ENCODE results near the gene HNRNPC.

The HNRNPC gene

DNA sequence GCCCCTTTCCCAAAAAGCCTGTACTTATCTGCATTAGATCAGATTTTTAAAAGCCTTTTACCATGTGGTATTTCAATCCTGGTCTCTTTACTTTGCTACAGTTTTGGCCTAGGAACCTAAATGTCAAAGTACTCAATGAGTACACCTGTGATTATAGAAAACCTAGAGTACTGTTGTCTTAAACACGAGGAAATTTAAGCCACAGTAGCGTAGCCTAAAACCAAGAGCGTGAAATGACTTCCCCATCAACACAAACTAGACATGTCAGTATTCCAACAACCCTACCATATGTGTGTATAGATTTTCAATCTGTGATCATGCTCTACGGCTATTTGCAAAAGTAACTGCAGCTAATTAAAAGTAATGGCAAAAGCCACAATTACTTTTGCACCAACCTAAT, 60.7 kb downstream of the HNRNPC start:
- no peak for DNase-seq

DNA sequence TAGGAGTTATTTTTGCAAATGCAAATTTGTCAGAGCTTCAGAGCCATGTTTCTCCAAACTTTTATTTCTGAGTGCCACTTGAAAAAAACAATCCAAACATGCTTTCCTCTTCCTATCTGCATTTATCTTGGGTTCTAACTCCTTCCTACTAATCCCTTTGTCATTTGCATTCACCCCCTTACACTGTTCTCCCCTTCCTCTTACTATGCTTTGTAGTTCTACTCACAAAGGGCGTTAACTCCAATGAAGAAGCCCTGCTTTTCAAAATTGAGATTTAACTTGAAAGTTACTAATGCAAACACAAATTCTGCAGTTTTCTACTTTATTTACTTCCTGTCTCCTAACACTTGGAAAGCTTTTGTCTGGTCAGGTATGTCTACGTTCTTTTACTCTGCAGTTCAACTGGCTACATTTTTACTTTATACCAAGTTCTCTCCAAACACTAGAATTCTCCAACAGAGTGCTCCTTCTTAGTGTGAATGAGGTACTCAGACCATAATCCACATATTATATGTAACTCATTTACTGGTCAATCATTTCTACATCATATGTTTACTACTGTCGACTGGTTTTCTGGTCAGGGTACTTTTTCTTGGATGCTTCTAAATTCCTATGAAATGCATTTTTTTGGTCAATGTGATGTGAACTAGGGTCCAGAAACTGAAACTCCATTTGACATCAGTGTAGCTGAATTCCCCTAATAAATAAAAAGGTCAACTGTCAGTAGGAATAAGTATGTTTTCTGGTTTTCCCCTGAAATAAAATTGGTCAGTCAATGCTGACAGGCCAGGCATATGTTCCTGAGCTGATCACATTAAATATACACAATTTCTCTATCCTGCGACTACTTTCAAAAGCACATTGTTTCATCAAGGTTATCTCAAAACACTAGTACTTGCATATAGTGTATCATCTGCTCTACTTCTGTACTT, 62.2 kb downstream of the HNRNPC start:
- no peak for DNase-seq

DNA sequence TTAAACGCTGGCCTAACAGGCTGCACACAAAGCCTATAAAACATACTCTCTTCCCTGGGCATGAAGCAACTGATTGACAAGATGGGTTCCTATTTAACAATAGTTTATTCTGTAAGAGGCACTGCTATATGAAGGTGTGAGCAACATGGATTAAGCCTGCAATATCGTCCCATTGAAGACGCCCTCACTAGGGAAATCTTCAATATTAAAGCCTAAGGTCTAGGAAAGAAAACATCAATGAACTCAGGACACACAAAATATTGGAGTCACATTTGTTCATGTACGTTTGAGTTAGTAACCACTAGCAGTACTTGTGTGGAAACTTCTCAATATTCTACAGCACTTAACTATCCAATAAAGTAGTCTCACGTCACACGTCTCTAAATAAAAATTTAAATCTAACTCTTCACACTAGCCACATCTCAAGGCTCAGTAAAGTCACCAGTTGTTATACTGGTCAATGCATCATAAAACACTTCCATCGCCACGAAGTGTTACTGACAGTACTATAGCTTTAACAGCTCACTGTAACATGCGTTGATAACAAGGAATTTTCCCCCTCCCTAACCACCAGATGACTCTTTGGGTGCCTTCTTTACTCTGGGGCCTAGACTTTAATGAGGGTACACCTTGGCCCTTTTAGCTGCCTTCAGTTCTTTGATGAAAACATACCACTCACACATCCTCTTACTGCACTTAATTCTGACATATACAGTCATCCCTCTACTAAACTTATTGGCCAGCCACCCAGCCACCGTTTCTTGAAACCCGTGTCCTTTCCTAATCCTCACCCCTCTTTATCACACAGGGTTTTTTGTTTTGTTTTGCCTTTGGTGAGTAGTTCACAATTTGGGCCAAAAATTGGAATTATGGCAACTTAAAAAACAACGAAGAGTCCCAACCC, 63.3 kb downstream of the HNRNPC start:
- DNase-seq: no peak

DNA sequence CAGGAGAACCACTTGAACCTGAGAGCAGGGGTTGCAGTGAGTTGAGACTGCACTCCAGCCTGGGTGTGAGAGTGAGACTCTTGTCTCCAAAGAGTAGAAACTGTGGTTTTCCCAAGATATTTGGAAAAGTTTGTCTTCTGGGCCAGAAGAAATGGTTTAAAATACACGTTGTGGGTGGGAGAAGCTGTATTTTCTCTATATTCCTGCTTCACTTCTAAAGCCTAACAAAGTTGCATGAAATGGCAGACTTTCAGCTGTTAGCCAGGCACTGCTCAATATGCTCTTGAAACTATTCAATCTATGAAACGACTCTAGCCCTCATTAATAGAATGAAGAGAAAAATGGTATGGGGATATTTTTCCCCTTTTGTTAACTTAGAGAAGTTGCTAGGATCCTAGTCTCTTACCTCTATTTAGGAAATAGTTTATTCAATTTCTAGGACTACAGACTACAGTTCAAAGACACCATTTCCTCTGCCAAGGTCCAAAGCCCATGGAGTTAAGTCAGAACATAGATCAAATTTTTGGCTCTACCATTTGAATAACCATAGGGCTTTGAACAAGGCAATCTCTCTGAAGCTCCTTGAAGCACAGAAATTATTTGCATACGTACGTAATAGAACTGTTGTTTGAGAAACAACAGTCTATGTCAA, 64.1 kb downstream of the HNRNPC start:
- DNase-seq: no peak

DNA sequence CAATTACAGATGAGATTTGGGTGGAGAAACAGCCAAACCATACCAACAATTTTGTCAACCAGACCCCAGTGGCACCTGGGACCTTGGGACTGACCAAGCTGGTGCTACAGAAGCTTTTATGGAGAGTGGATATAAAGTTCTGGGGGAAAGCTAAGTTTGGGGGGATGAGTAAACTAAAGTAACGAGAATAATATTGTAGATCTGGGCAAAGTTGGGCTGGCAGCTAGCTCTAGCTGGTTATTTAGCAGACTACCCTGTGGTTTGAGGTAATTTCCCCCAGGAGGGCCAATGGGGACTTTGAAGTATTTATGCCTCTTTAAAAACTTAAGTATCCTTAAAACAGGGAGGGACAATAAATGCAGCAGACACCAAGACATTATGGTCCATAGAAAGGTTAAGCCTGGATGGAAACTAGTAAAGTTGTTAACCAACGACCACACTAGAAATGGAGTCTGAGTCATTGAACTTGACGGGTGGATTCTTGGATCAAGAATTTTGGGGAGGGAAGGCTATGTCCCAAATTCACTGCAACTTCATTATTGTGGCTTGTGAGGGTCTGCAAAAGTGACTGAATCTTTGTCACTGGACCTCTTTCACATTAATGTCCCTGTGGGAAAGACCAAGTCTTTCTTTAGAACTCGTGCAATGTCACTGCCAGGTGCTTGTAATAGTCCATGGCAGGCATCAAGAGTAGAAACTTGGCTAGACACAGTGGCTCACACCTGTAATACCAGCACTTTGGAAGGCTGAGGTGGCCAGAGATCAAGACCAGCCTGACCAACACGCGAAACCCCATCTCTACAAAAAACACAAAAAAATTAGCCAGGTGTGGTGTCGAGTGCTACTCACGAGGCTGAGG, 64.8 kb downstream of the HNRNPC start:
- no peak for DNase-seq

DNA sequence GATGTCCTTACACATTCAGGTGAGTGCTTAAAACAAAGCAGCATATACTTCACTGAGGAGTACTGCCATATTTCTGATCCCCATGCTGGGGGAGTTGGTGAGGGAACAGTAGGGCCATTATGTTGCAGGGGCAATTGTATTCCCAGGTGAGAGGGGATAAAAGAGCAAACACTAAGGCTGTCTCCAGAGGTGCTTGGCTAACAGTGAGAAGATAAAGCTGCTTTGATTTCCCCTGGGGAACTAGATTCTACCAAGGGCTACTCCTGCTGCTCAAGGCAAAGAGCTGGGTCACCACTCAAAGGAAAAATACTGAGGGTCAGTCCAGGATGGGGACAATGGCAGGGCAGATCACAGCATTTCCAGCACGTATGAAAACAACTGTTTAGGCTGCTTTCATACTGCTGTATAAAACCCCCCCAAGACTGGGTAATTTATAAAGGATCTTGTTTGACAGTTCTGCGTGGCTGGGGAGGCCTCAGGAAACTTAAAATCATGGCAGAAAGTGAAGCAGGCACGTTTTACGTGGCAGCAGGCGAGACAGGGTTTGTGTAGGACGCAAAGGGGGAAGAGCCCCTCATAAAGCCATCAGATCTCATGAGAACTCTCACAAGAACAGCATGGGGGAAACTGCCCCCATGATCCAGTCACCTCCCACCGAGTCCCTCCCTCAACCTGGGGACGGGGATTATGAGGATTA, 65.6 kb downstream of the HNRNPC start:
- DNase-seq: no peak

DNA sequence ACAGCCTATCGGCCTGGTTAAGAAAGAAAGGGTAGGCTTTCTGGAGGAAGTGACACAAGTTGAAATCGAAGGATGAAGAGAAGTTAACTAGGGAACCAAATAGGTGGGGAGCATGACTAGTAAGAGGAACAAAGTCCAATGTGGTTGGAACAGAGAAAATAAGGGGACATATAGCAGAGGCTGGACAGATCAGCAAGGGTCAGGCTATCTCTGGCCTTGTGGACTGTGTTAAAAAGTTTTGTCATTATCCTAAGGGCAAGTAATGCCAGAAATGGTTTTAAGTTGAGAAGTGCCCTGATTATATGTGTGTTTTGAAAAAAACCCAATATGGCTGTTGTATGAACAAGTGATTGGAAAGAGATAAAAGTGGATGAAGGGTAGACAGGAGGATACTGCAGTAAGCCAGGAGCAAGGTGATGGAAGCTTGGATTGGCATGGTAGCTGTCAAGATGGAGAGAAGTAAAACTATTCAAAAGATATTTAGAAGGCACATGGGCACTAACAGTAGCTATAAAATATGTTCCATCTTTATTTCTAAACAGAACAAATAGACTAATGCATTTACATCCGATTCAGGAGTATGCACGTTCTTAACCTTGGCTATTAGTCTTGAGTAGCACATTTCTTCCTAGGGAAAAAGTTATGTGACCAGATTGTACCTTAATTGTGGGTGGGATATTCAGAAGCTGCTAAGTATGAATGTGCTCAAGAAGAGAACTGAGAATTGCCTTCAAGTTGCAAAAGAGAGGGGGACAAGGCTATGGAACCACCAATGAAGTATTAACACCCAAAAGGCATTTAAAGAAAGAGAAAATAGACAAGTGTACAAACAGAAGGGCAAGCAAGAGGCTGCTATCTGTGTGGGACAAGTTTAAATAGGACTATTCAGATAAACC, 66.5 kb downstream of the HNRNPC start:
- no peak for DNase-seq

DNA sequence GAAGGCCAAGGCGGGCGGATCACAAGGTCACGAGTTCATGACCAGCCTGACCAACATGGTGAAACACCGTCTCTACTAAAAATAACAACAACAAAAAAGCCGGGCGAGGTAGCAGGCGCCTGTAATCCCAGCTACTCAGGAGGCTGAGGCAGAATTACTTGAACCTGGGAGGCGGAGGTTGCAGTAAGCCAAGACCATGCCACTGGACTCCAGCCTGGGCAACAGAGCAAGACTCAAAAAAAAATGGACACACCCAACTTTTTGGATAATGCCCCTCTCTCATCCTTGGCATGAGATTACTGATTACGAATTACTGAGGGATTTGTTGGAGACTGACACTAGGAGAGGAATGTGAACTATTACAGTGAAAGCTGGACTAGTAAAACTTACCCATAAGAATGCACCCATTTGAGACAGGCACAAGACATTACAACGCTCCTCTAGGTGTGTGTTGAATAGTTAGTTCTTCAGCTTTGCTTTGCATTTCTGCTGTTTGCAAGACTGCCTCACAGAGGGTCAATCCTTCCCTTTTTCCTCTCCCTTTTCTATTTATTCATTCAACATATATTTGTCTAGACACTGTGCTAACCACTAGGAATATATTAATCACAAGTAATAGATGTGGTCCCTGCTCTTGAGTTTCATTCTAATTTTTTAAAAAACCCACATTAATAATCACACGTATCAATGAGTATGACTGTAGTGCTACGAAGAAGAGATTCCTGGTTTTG, 67.3 kb downstream of the HNRNPC start:
- no peak for DNase-seq

DNA sequence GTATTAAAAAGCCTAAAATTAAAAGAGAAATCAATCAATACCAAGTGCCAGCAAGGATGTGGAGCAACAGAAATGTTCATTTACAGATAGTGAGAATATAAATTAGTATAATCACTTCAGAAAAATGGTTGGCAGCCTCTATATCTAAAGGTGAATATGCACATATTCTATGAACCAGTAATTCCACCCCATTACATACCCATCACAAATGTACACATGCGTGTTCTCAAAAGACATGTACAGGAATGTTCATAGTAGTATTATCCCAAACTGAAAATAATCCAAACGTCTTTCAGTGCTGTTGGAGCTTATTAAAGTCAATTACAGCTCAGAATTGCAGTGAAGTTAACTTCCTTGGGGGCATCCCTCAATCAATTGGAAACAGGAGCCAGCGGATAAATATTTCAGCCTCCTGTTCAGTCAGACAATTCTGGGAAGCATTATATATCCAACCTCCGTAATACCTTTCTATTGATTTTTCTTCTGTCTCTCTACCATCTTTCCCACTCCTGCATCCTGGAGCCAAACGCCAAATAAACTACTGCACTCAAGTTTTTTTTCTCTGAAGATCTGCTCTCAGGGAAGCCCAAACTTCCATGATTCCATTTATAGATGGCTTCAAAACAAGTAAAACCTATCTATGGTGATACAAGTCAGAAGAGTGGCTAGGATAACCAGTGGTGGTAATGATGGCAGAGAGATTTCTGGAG, 68.3 kb downstream of the HNRNPC start:
- no peak for DNase-seq

DNA sequence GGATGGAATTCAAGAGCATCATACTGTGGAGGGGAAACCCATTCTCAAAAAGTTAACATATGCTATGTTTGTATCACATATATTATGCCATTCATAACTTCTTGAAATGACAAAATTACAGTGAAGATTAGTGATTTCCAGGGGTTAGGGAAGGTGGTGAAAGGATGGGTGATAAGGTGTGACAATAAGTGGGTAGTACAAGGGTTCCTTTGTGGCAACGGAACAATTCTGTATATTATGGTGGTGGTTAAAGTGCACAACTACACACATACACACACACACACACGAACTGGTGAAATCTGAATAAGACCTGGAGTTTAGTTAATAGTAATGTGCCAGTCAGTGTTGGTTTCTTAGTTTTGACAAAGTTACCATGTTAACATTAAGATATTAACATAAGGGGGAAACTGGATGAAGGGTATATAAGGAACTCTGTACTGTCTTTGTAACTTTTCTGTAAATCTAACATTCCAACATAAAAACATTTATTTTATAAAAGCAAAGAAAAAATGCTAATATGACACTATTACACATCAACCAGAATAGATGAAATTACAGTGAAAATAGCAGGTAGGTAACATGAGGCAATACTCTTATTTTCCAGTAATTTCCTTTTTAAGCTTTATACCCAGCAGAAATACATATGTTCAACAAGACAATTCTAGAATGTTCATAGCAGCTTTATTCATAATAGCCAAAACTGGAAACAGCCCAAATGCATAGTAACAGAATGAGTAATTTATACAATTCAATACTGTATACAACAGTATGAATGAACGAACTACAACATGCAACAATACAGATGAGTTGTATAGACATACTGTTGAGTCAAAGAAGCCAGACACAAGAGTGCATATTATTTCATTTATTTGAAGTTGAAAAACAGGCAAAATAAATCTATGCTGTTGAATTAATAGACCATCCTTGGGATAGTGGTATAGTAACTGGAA, 69.4 kb downstream of the HNRNPC start:
- DNase-seq: no peak

DNA sequence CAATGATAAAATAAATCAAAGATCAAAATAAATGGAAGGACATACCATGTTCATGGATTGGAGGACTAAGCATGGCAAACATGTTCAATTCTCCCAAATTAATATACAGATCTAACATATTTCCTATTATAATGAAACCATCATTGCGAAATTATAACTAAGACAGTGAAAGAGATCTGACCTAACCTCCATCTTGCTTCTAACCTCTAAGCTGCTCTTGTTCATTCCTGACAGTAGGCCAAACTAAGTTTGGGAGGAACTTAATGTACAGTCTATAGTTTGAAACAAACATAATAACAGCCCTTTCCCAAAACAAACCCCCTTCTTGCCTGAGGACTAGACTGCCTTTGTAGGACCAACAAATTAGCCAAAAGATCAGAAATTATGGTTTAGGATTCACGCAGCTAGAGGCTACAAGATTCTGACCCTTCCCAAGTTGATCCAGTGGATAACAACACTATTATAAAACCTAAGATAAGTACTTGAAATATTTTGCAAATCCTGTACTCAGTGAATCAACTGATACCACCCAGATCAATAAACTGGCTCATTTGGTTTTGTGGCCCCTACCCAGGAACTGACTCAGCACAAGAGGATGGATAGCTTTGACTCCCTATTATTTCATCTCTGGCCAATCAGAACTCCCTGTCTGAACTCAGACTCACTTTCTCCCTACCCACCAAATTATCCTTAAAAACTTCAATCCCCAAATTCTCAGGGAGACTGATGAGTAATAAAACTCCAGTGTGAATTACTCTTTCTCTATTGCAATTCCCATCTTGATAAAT, 71.6 kb downstream of the HNRNPC start:
- no peak for DNase-seq

DNA sequence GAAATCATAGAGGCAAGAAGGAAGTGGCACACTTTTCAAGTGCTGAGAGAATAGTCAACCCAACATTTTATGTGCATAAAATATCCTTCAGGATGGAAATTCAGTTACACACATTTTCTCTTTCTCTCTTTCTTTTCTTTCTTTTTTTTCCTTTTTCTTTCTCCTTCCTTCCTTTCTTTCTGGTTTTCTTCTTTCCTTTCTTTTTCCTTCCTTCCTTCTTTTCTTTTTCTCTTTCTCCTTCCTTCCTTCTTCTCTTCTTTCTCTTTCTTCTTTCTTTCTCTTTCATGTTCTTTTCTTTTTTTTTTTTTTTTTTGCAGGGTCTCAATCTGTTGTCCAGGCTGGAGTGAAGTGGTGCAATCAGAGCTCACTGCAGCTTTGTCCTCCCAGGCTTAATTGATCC, 74.6 kb downstream of the HNRNPC start:
- no peak for DNase-seq

DNA sequence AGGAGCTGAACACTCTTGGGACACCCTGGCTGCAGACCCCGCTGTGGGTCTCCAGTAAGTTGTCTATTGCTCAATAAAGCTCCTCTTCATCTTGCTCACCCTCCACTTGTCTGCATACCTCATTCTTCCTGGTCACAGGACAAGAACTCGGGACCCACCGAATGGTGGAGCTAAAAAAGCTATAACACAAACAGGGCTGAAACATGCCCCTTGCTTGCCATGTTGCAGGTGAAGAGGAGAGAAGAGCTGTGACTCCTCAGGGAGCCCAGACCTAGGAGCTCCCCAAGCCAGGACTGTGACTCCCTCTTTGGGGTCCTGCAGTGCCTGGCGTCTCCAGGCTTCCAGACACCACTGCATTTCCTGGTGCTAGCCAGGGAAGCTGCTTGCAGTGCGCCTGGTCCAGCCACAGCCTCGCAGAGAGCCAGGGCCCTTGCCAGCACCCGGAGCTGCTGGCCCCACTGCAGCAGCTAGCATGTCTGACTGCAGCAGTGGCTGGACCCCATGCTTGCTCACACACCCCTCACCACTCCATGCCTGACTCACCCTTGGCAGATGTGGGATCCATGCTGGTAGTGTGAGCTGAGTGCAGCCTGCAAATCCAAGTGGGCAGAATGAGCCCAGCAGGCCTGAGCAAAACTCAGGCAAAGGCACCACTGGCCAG, 76.2 kb downstream of the HNRNPC start:
- DNase-seq: no peak

DNA sequence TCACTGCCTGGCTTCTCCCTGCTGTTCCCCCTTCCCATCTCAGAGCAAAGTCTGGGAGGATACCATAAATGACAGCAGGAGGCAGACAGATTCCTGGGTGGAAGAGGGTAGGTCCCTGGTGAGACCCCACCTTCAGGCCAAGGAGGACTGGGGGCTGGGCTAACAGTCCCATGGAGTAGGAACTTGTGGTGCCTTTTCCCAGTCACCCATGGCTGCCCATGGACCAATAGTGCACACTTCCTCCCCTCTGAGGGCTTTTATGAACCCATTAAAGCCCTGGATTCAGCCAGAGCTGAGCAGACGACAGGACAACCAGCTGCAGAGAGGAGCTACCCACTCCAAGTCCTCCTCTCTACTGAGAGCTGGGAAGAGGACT, 76.8 kb downstream of the HNRNPC start:
- no peak for DNase-seq

DNA sequence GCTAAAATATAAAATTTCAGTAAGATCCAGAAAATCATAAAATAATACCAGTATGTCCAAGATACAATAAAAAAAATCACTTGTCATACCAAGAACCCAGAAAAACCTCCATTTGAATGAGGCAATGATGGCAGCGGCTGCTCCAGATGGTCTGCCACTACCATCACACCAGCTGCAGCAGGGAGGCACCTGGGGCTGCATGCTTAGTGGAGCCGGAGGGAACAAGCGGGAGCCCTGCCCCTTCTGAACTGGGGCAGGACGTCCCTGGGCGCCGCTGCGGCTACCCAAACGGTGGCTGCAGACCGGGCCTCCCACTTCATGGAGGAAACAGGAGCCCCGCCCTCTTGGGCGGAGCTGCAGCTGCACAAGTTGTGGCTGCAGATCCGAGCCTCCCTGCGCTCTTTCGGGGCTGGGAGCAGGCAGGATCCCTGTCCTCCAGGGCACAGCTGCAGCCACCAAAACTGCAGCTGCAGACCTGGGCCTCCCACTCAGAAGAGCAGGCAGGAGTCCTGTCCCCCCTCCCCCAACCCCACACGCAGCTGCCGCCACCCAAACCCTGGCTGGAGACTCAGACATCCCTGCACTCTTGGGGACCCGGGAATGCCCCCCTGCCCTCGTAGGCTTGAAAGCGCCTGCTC, 77.3 kb downstream of the HNRNPC start:
- DNase-seq: peak; percentile 69

DNA sequence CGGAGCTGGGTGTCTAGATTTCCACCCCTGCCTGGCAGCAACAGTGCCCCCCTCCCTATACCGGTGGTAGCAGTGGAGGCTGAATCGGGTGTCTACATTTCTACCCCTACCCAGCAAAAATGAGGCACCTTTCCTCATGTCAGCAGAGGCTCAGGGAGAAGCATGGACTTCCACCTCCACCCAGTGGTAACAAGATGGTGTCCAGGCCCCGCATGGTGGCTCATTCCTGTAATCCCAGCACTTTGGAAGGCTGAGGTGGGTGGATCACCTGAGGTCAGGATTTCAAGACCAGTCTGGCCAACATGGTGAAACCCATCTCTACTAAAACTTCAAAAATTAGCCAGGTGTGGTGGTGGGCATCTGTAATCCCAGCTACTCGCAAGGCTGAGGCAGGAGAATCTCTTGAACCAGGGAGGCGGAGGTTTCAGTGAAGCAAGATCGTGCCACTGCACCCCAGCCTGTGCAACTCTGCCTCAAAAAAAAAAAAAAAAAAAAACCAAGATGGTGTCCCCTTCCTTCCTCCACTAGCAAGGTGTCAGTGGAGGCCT, 77.9 kb downstream of the HNRNPC start:
- no peak for DNase-seq

Data from activated effector memory CD4-positive, alpha-beta T cell treated with Interleukin-2 at 50 U/mL for 16 hours (primary cell).